A549 (cell line): ENCODE data around the gene ID3. TPM values are rescaled to one million over a fixed set of nuclear protein-coding genes. Genes with fewer than 3 reads are reported as not detected.

ENCODE experiments used
- ATAC-seq, 2 experiments: fragments of 200-7000 bp in 1 of 2; fragments of >200 bp in 1 of 2; cut with Nextera tagmentation in 1 of 2; cut with Tn5 transposase in 1 of 2; 3 replicates each; pipeline versions ENCODE4 v1.8.0 to v1.9.1; 2018 to 2020; ENCODE audit warnings: mild to moderate bottlenecking in 1 of 2, moderate library complexity in 1 of 2
- CTCF ChIA-PET: fragments of 300-600 bp; sonication (Branson Sonifier 250); formaldehyde crosslinking; extraction: SDS; loops from one replicate; lab custom pipeline; 2021; ENCODE audit warnings: antibody characterized with exemption, inconsistent platforms; lab: Yijun Ruan, JAX
- POLR2A ChIA-PET: fragments of 350-600 bp; formaldehyde crosslinking; extraction: SDS; loops from one replicate; lab custom pipeline; 2021; ENCODE audit warnings: antibody characterized with exemption, inconsistent platforms; lab: Yijun Ruan, JAX
- DNase-seq, 2 experiments: peaks; one replicate each; pipeline versions ENCODE4 v3.0.0 to v3.0.0-alpha.2; 2011 to 2016; ENCODE audit warnings: low read depth in 1 of 2, low spot score in 1 of 2
- FAIRE-seq: peaks from 2 replicates; lab custom pipeline; 2011; peaks lifted over from hg19 to GRCh38; lab: Jason Lieb, UNC
- H3K27ac ChIP-seq, 2 experiments: fragments of >200 bp; sonication (Bioruptor Twin); formaldehyde crosslinking; 3 replicates each; pipeline ENCODE4 v1.5.1; 2016 to 2017
- H3K4me1 ChIP-seq: fragments of >200 bp; sonication (Bioruptor Twin); formaldehyde crosslinking; 3 replicates; pipeline ENCODE4 v1.6.1; 2016
- H3K4me2 ChIP-seq: fragments of >200 bp; sonication (Bioruptor Twin); formaldehyde crosslinking; 3 replicates; pipeline ENCODE4 v1.6.1; 2016
- H3K4me3 ChIP-seq: fragments of >200 bp; sonication (Bioruptor Twin); formaldehyde crosslinking; 3 replicates; pipeline ENCODE4 v1.5.1; 2016
- H3K9me3 ChIP-seq: fragments of >200 bp; sonication (Bioruptor Twin); formaldehyde crosslinking; 3 replicates; pipeline ENCODE4 v1.6.1; 2016
- ATOH8 ChIP-seq: fragments of 250-450 bp; sonication (Bioruptor Pico); IDR thresholded peaks from 2 replicates; pipeline ENCODE4 v1.5.0; 2020; ENCODE audit warnings: low read depth, mild to moderate bottlenecking, moderate library complexity
- CEBPB ChIP-seq, 2 experiments: fragments of >200 bp in 1 of 2; sonication (Bioruptor Twin) in 1 of 2; formaldehyde crosslinking in 1 of 2; IDR thresholded peaks; 2 replicates each; pipeline ENCODE4 v1.6.1; 2012 to 2016
- ESRRA ChIP-seq: fragments of 150-350 bp; IDR thresholded peaks from 2 replicates; pipeline ENCODE4 v1.6.1; 2014; ENCODE audit warnings: mild to moderate bottlenecking, low read length, borderline replicate concordance
- HDAC2 ChIP-seq: fragments of 200-600 bp; sonication (generic); IDR thresholded peaks from 2 replicates; pipeline ENCODE4 v1.6.1; 2016
- RFX5 ChIP-seq: fragments of 450-650 bp; IDR thresholded peaks from 2 replicates; pipeline ENCODE4 v1.7.1; 2014; ENCODE audit warnings: antibody characterized with exemption, mild to moderate bottlenecking, moderate library complexity
- WGBS: methylation state at CpG from one replicate; pipeline ENCODE4 v1.1.6; 2017; ENCODE audit errors: missing lambda C conversion rate; 5-methylcytosine and 5-hydroxymethylcytosine counted together
- polyA plus RNA-seq, 4 experiments: library from polyadenylated mRNA; depleted of rRNA in 3 of 4; stranded (reverse); fragments of >200 nt; fragmentation: RNase III in 1 of 4; extraction: RNeasy Plus Mini Kit Qiagen cat#74134 plus additional on column Dnase treatment in 1 of 4; gene quantifications; 2 replicates in 3 of 4; 3 replicates in 1 of 4; pipeline ENCODE4 v1.2.3, GENCODE V29; 2011 to 2017

ID3 gene
- polyA plus RNA-seq, 2 of the 4 experiments (the other 2 are of a cell fraction), result 171 to 336 TPM

GRCh38 chr1:23509896-23510295 is 49.4 kb downstream of the ID3 start:
- POLR2A ChIA-PET, result no interaction called here
- no peaks in the 10 kb centered on the region for H3K9me3 ChIP-seq
- FAIRE-seq (no peak), DNase-seq (no peak), ATAC-seq (no peak)
- H3K27ac ChIP-seq, result no peak overlapping the region
- H3K4me3 ChIP-seq, result no peak overlapping the region
- WGBS, result 88% methylated on average over 7 of the region's 15 CpGs
- TF ChIP-seq CEBPB (IDR thresholded peaks at IDR 0.05) (no peak), ESRRA (no peak), ATOH8 (CRISPR knock-in tag) (no peak), HDAC2 (no peak), RFX5 (no peak)
- CTCF ChIA-PET, result interaction anchor here (5.9 kb wide), 1 partner anchor 12 kb away, joined by 55 read pairs; no protein-coding TSS in a partner anchor
- no peaks in the 10 kb centered on the region for H3K4me1 ChIP-seq
- no peak overlapping the region for H3K4me2 ChIP-seq

Other genes with a start within 250 kb of the ID3 start
- gene HNRNPR, start 215.2 kb downstream of the ID3 start, polyA plus RNA-seq (2011; rRNA removed), result 241 and 281 TPM in 2 replicates
- gene HNRNPR, start 215.2 kb downstream of the ID3 start, polyA plus RNA-seq (2017; fragmentation: RNase III; extraction: RNeasy Plus Mini Kit Qiagen cat#74134 plus additional on column Dnase treatment), result 223 to 239 TPM (median 237 TPM) in 3 replicates
- gene ZNF436, start 189.7 kb downstream of the ID3 start, polyA plus RNA-seq (2011; rRNA removed), result 7.5 and 8.3 TPM in 2 replicates
- 4.7 to 5.1 TPM (median 4.8 TPM) in 3 replicates for gene ZNF436, start 189.7 kb downstream of the ID3 start, polyA plus RNA-seq (2017; fragmentation: RNase III; extraction: RNeasy Plus Mini Kit Qiagen cat#74134 plus additional on column Dnase treatment)
- 0.58 and 0.63 TPM in 2 replicates for gene TCEA3, start 134.8 kb downstream of the ID3 start, polyA plus RNA-seq (2011; rRNA removed)
- gene TCEA3, start 134.8 kb downstream of the ID3 start, polyA plus RNA-seq (2017; fragmentation: RNase III; extraction: RNeasy Plus Mini Kit Qiagen cat#74134 plus additional on column Dnase treatment), result 0.53 to 0.79 TPM (median 0.58 TPM) in 3 replicates
- gene ASAP3, start 75.3 kb downstream of the ID3 start, polyA plus RNA-seq (2011; rRNA removed), result 5.2 and 5.6 TPM in 2 replicates
- gene ASAP3, start 75.3 kb downstream of the ID3 start, polyA plus RNA-seq (2017; fragmentation: RNase III; extraction: RNeasy Plus Mini Kit Qiagen cat#74134 plus additional on column Dnase treatment), result 3.9 to 4.9 TPM (median 4.0 TPM) in 3 replicates
- gene E2F2, start 28.3 kb downstream of the ID3 start, polyA plus RNA-seq (2011; rRNA removed), result 0.90 and 1.6 TPM in 2 replicates
- 3.4 to 3.9 TPM (median 3.4 TPM) in 3 replicates for gene E2F2, start 28.3 kb downstream of the ID3 start, polyA plus RNA-seq (2017; fragmentation: RNase III; extraction: RNeasy Plus Mini Kit Qiagen cat#74134 plus additional on column Dnase treatment)
- gene RPL11, start 132.3 kb upstream of the ID3 start, polyA plus RNA-seq (2011; rRNA removed), result 979 and 1,292 TPM in 2 replicates
- 1,260 to 1,335 TPM (median 1,329 TPM) in 3 replicates for gene RPL11, start 132.3 kb upstream of the ID3 start, polyA plus RNA-seq (2017; fragmentation: RNase III; extraction: RNeasy Plus Mini Kit Qiagen cat#74134 plus additional on column Dnase treatment)
- gene ELOA, start 184.0 kb upstream of the ID3 start, polyA plus RNA-seq (2011; rRNA removed), result 16.0 and 18.4 TPM in 2 replicates
- gene ELOA, start 184.0 kb upstream of the ID3 start, polyA plus RNA-seq (2017; fragmentation: RNase III; extraction: RNeasy Plus Mini Kit Qiagen cat#74134 plus additional on column Dnase treatment), result 16.3 to 18.4 TPM (median 16.4 TPM) in 3 replicates
- gene PITHD1, start 218.9 kb upstream of the ID3 start, polyA plus RNA-seq (2011; rRNA removed), result 34.0 and 41.0 TPM in 2 replicates
- gene PITHD1, start 218.9 kb upstream of the ID3 start, polyA plus RNA-seq (2017; fragmentation: RNase III; extraction: RNeasy Plus Mini Kit Qiagen cat#74134 plus additional on column Dnase treatment), result 25.4 to 29.2 TPM (median 26.3 TPM) in 3 replicates
- 17.8 and 26.0 TPM in 2 replicates for gene LYPLA2, start 231.6 kb upstream of the ID3 start, polyA plus RNA-seq (2011; rRNA removed)
- gene LYPLA2, start 231.6 kb upstream of the ID3 start, polyA plus RNA-seq (2017; fragmentation: RNase III; extraction: RNeasy Plus Mini Kit Qiagen cat#74134 plus additional on column Dnase treatment), result 43.8 to 49.2 TPM (median 46.7 TPM) in 3 replicates
- 38.9 and 39.9 TPM in 2 replicates for gene GALE, start 241.3 kb upstream of the ID3 start, polyA plus RNA-seq (2011; rRNA removed)
- 45.6 to 48.1 TPM (median 46.9 TPM) in 3 replicates for gene GALE, start 241.3 kb upstream of the ID3 start, polyA plus RNA-seq (2017; fragmentation: RNase III; extraction: RNeasy Plus Mini Kit Qiagen cat#74134 plus additional on column Dnase treatment)